Stimulated activated CD4-positive, alpha-beta T cell treated with anti-CD3 and anti-CD28 coated beads, Interleukin-1b, Interleukin-23, amount 100 ng/mL, for 1 hour (primary cell): ENCODE measurements around the gene KIAA1671.
"Not testable (repeated sequence)": the region's sequence is repeated elsewhere in the genome, so short reads cannot be mapped to it uniquely, and the experiment has no call there.

Experiments used
- DNase-seq, 2 donors: peaks; one replicate each; pipeline ENCODE4 v3.0.0-alpha.2; 2020; ENCODE audit warnings: low read depth in 2 of 2

KIAA1671 gene

GRCh38 chr22:25200967-25201366 is 248.5 kb downstream of the KIAA1671 start:
- no peak for DNase-seq

- DNase-seq, result no peak
These were observed 249.2 kb downstream of the KIAA1671 start for GRCh38 chr22:25201557-25202273.

GRCh38 chr22:25202290-25202921 is 249.9 kb downstream of the KIAA1671 start:
- DNase-seq, result peak; percentile 4 to 30

GRCh38 chr22:25203082-25203481 is 250.6 kb downstream of the KIAA1671 start:
- no peak for DNase-seq

- not testable (repeated sequence) for DNase-seq
These were observed 252.0 kb downstream of the KIAA1671 start for GRCh38 chr22:25204547-25204946.

GRCh38 chr22:25205847-25206246 is 253.3 kb downstream of the KIAA1671 start:
- DNase-seq, result no peak

GRCh38 chr22:25206998-25207397 is 254.5 kb downstream of the KIAA1671 start:
- no peak for DNase-seq

- no peak for DNase-seq
These were observed 255.1 kb downstream of the KIAA1671 start for GRCh38 chr22:25207553-25208157.

GRCh38 chr22:25208328-25208727 is 255.8 kb downstream of the KIAA1671 start:
- DNase-seq, result no peak

GRCh38 chr22:25208743-25209505 is 256.4 kb downstream of the KIAA1671 start:
- DNase-seq, result no peak

- DNase-seq, result no peak
These were observed 258.3 kb downstream of the KIAA1671 start for GRCh38 chr22:25210793-25211192.

GRCh38 chr22:25212337-25212736 is 259.8 kb downstream of the KIAA1671 start:
- no peak for DNase-seq

- DNase-seq, result no peak
These were observed 260.7 kb downstream of the KIAA1671 start for GRCh38 chr22:25213221-25213620.

GRCh38 chr22:25216230-25216629 is 263.7 kb downstream of the KIAA1671 start:
- no peak for DNase-seq

- DNase-seq, result no peak
These were observed 266.7 kb downstream of the KIAA1671 start, which contains the start of gene CRYBB2 for GRCh38 chr22:25219211-25219689. CRYBB2 (plus strand) TSS chr22:25219639; CDS start chr22:25221430, 1,791 bp downstream.

GRCh38 chr22:25219948-25220442 is 267.5 kb downstream of the KIAA1671 start:
- no peak for DNase-seq

- no peak for DNase-seq
These were observed 269.3 kb downstream of the KIAA1671 start for GRCh38 chr22:25221790-25222189.

GRCh38 chr22:25223269-25223850 is 270.8 kb downstream of the KIAA1671 start:
- no peak for DNase-seq

GRCh38 chr22:25228822-25229221 is 276.3 kb downstream of the KIAA1671 start:
- DNase-seq, result no peak

GRCh38 chr22:25230760-25231159 is 278.2 kb downstream of the KIAA1671 start:
- DNase-seq, result not testable (repeated sequence)

GRCh38 chr22:25232301-25232700 is 279.8 kb downstream of the KIAA1671 start:
- DNase-seq, result no peak
